Neural cell (in vitro differentiated cells): ENCODE data around the gene PRKCE. TPM values are rescaled to one million over a fixed set of nuclear protein-coding genes. Genes with fewer than 3 reads are reported as not detected.

Experiments used
- H2AFZ ChIP-seq: fragments of 200-600, 300-800 bp; sonication (generic), shearing (Covaris generic); 2 replicates; pipeline ENCODE4 v1.6.0; 2014; ENCODE audit warnings: low read depth, mild to moderate bottlenecking, antibody characterized with exemption, low read length, moderate library complexity
- H3F3A ChIP-seq: fragments of 200-600 bp; shearing (Covaris generic); 2 replicates; pipeline ENCODE4 v1.6.1; 2016; ENCODE audit warnings: mild to moderate bottlenecking, moderate library complexity, mixed read lengths, antibody characterized with exemption, low read length; ENCODE audit not compliant: insufficient read depth, poor library complexity, severe bottlenecking
- H3K27ac ChIP-seq: fragments of 200-600, 300-800 bp; sonication (generic), shearing (Covaris generic); 2 replicates; pipeline ENCODE4 v1.5.1; 2014; ENCODE audit warnings: mild to moderate bottlenecking, low read length, moderate library complexity
- H3K27me3 ChIP-seq: fragments of 300-800, 200-600 bp; sonication (generic), shearing (Covaris generic); 2 replicates; pipeline ENCODE4 v1.6.0; 2014; ENCODE audit warnings: mild to moderate bottlenecking, low read depth, low read length, moderate library complexity; ENCODE audit not compliant: insufficient read depth
- H3K36me3 ChIP-seq: fragments of 300-800, 200-600 bp; sonication (generic), shearing (Covaris generic); 2 replicates; pipeline ENCODE4 v1.5.1; 2014; ENCODE audit warnings: mild to moderate bottlenecking, antibody characterized with exemption, low read length, moderate library complexity; ENCODE audit not compliant: insufficient read depth
- H3K4me2 ChIP-seq: fragments of 300-800, 200-600 bp; sonication (generic), shearing (Covaris generic); 2 replicates; pipeline ENCODE4 v1.6.0; 2014; ENCODE audit warnings: mild to moderate bottlenecking, low read length
- H3K4me3 ChIP-seq: fragments of 300-800, 200-600 bp; sonication (generic), shearing (Covaris generic); 2 replicates; pipeline ENCODE4 v1.5.1; 2014; ENCODE audit warnings: mild to moderate bottlenecking, low read length, moderate library complexity
- H3K79me2 ChIP-seq: fragments of 200-600 bp; shearing (Covaris generic); replicated peaks from 2 replicates; pipeline ENCODE4 v1.6.0; 2014; ENCODE audit warnings: mild to moderate bottlenecking, low read length, moderate library complexity; ENCODE audit not compliant: insufficient read depth
- H3K9ac ChIP-seq: fragments of 300-800, 200-600 bp; sonication (generic), shearing (Covaris generic); 2 replicates; pipeline ENCODE4 v1.6.1; 2016; ENCODE audit warnings: mild to moderate bottlenecking, low read length, mixed read lengths
- H3K9me2 ChIP-seq: fragments of 200-600 bp; shearing (Covaris generic); 2 replicates; pipeline ENCODE4 v1.6.1; 2016; ENCODE audit warnings: mild to moderate bottlenecking, low read length, mixed read lengths; ENCODE audit not compliant: insufficient read depth
- H3K9me3 ChIP-seq: fragments of 200-600, 300-800 bp; sonication (generic), shearing (Covaris generic); 2 replicates; pipeline ENCODE4 v1.6.1; 2016; ENCODE audit warnings: mild to moderate bottlenecking, mixed run types, low read length, moderate library complexity, mixed read lengths
- H4K20me1 ChIP-seq: fragments of 200-600 bp; shearing (Covaris generic); 2 replicates; pipeline ENCODE4 v1.6.1; 2016; ENCODE audit warnings: mild to moderate bottlenecking, mixed run types; ENCODE audit not compliant: insufficient read depth
- EP300 ChIP-seq: fragments of 450-650 bp; conservative IDR thresholded peaks from 2 replicates; pipeline ENCODE4 v1.6.1; 2014; ENCODE audit warnings: antibody characterized with exemption, mild to moderate bottlenecking, moderate library complexity; ENCODE audit not compliant: poor library complexity, severe bottlenecking
- EZH2 ChIP-seq: fragments of 200-600, 300-800 bp; shearing (Covaris generic), sonication (generic); IDR thresholded peaks from 2 replicates; pipeline ENCODE4 v1.6.1; 2014; ENCODE audit warnings: antibody characterized with exemption, low read length, borderline replicate concordance, mild to moderate bottlenecking; ENCODE audit not compliant: insufficient read depth, poor library complexity, severe bottlenecking
- MXI1 ChIP-seq: fragments of 450-650 bp; conservative IDR thresholded peaks from 2 replicates; pipeline ENCODE4 v1.6.1; 2014; ENCODE audit warnings: antibody characterized with exemption, mild to moderate bottlenecking; ENCODE audit not compliant: poor library complexity, severe bottlenecking
- POLR2AphosphoS5 ChIP-seq: IDR thresholded peaks from 2 replicates; pipeline ENCODE4 v1.6.1; 2012
- RAD21 ChIP-seq: fragments of 450-650 bp; conservative IDR thresholded peaks from 2 replicates; pipeline ENCODE4 v1.6.1; 2014; ENCODE audit warnings: antibody characterized with exemption, mild to moderate bottlenecking, moderate library complexity
- REST ChIP-seq: IDR thresholded peaks from 2 replicates; pipeline ENCODE4 v1.6.1; 2012; ENCODE audit warnings: borderline replicate concordance
- SMC3 ChIP-seq: fragments of 450-650 bp; conservative IDR thresholded peaks from 2 replicates; pipeline ENCODE4 v1.6.1; 2014; ENCODE audit warnings: antibody characterized with exemption, mild to moderate bottlenecking, moderate library complexity; ENCODE audit not compliant: poor library complexity
- TAF1 ChIP-seq: IDR thresholded peaks from 2 replicates; pipeline ENCODE4 v1.6.1; 2012; ENCODE audit warnings: low read depth
- polyA plus RNA-seq: library from polyadenylated mRNA; depleted of rRNA; stranded (reverse); fragments of >200 nt; gene quantifications from 2 replicates; pipeline ENCODE4 v1.2.3, GENCODE V29; 2014
- TF ChIP-seq, protein P1 (sequence below): fragments of 450-650 bp; IDR thresholded peaks from 2 replicates; pipeline ENCODE4 v1.5.1; 2014; ENCODE audit warnings: antibody characterized with exemption, mild to moderate bottlenecking, moderate library complexity; ENCODE audit not compliant: poor library complexity, severe bottlenecking

PRKCE gene
- polyA plus RNA-seq, 1 donor from 2014 or later, result 5.4 TPM

DNA sequence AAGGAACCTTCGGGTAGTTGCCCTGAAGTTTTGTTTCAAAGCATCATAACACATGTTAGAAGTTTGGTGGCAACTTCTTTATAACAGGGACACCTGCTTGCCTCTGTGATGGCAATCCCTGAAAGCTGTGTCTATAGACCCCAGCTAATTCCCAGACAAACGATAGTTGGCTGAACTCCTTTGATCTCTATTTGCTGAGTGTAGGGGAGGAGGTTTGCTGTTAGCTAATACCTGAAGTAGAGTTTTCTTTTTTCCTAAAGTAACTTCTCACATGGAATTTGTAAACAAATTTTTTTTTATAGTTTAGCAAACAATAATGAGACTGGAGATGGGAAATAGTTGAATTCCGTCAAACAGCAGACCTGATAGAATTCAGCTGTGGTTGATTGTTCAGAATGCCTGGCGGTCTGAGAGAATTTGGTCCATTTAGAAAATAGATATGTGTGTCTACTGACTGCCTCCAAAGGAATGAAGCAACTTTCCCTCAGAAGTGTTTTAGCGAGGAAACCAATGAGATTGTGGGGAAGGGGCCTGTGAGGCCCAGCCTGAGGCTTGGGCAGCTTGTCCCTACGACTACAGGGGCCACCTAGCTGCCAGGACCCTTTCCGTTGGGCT, 522.3 kb downstream of the PRKCE start:
- H3K9ac ChIP-seq, result no peak overlapping the region
- H3K36me3 ChIP-seq, result no peaks in the 10 kb centered on the region
- no peaks in the 10 kb centered on the region for H3K27me3 ChIP-seq
- no peak overlapping the region for H3K27ac ChIP-seq
- no peaks in the 10 kb centered on the region for H3K9me2 ChIP-seq
- H3K4me2 ChIP-seq, result no peak overlapping the region
- H2AFZ ChIP-seq, result no peak overlapping the region
- no peak overlapping the region for H3K4me3 ChIP-seq
- no peaks in the 10 kb centered on the region for H3K79me2 ChIP-seq
- no peaks in the 10 kb centered on the region for H4K20me1 ChIP-seq
- H3K9me3 ChIP-seq, result no peaks in the 10 kb centered on the region
- TF ChIP-seq SMC3, result no peak
- TF ChIP-seq TAF1, result no peak
- no peak for TF ChIP-seq MXI1
- TF ChIP-seq RAD21, result no peak
- TF ChIP-seq, protein P1, sequence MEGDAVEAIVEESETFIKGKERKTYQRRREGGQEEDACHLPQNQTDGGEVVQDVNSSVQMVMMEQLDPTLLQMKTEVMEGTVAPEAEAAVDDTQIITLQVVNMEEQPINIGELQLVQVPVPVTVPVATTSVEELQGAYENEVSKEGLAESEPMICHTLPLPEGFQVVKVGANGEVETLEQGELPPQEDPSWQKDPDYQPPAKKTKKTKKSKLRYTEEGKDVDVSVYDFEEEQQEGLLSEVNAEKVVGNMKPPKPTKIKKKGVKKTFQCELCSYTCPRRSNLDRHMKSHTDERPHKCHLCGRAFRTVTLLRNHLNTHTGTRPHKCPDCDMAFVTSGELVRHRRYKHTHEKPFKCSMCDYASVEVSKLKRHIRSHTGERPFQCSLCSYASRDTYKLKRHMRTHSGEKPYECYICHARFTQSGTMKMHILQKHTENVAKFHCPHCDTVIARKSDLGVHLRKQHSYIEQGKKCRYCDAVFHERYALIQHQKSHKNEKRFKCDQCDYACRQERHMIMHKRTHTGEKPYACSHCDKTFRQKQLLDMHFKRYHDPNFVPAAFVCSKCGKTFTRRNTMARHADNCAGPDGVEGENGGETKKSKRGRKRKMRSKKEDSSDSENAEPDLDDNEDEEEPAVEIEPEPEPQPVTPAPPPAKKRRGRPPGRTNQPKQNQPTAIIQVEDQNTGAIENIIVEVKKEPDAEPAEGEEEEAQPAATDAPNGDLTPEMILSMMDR, result no peak
- no peak for TF ChIP-seq EP300
- TF ChIP-seq POLR2AphosphoS5, result no peak
- no peak for TF ChIP-seq EZH2
- TF ChIP-seq REST, result no peak
- H3F3A ChIP-seq, result no peaks in the 10 kb centered on the region

DNA sequence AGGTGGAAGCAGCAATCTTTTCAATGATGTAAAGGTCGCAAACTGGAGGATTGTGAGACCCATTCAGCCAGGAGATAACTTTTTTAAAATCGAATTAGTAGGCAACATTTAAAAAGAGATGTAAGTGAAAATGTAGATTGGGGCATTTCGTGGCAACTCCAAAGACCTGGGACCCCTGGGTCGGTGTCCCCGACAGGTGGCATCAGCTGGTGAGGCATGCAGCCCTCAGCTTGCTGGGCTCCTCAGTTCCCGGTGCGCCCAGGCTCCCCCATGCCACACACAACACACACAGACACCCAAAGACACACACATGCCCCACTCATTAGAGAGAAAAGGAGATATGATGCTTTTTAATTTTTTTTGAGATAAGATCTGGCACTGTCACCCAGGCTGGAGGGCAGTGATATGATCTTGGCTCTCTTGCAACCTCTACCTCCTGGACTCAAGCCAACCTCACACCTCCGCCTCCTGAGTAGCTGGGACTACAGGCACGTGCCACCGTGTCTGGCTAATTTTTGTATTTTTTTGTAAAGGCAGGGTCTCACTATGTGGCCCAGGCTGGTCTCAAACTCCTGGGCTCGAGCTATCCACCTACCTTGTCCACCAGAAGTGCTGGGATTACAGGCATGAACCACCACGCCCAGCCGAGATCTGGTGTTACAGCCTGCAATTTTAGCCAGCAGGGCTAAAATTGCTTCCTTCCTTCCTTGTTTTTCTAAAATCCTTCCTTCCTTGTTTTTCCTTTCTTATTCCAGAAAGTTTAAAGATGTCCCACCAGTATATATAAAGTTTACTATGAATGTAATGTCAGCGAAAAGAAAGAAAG, 523.1 kb downstream of the PRKCE start:
- Histone ChIP-seq H3K27me3 (no peaks in the 10 kb centered on the region), H3K36me3 (no peaks in the 10 kb centered on the region), H3F3A (no peaks in the 10 kb centered on the region), H3K4me3 (no peak overlapping the region), H3K4me2 (no peak overlapping the region), H3K9ac (no peak overlapping the region), H3K9me2 (no peaks in the 10 kb centered on the region), H3K79me2 (no peaks in the 10 kb centered on the region), H2AFZ (no peak overlapping the region), H3K27ac (no peak overlapping the region), H3K9me3 (no peaks in the 10 kb centered on the region), H4K20me1 (no peaks in the 10 kb centered on the region)
- no peak for TF ChIP-seq SMC3
- TF ChIP-seq EP300, result no peak
- TF ChIP-seq TAF1, result no peak
- no peak for TF ChIP-seq EZH2
